Measurements from ENCODE around the gene TRPM3. TPM values are rescaled to one million over a fixed set of nuclear protein-coding genes. Genes with fewer than 3 reads are reported as not detected.

TRPM3 gene
- total and polyA plus RNA-seq, 9 of the 15 experiments (the other 6 are each of a cell fraction or from before 2014, with no cell fraction given) = 0.04 TPM; not detected in 8

DNA sequence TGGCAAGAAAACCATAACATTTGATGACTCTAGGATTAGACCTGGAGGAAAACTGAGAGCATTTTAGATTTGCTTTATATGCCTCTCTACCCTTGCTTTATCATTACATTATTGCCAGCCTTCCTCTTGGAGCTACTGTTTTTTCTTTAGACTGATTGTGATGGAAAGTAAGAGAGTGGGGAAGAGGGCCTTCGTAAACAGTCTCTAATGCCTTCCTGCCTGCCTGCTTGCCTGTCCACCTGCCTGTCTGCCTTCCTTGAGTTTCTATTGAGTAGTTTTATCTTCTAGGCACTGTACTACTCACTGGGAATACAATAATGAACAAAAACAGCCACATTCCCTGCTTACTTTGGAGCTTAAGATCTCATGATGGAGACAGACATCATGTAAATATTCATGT is 189.3 kb downstream of the TRPM3 start:
- FAIRE-seq (no peak), ATAC-seq (no peak), DNase-seq (ENCODE audit: extremely low read depth in 1 of 4, low spot score in 3 of 4) (no peak)
- no peak overlapping the region for H3K4me3 ChIP-seq
- in situ Hi-C loops (cut with MboI) = no loop called here
- no peak overlapping the region for H3K4me2 ChIP-seq (ENCODE audit: insufficient read depth, low read length)
- no peaks in the 10 kb centered on the region for H3K79me2 ChIP-seq (ENCODE audit: control insufficient read depth, insufficient read depth, low read length)
- H3K27me3 ChIP-seq (ENCODE audit: control insufficient read depth in 2 of 2, insufficient read depth in 2 of 2, low read length in 2 of 2) = no peaks in the 10 kb centered on the region
- ChIA-PET CTCF (ENCODE audit: low intra/inter-chr PET ratio) (no interaction called here), POLR2A (no interaction called here)
- no peaks in the 10 kb centered on the region for H4K20me1 ChIP-seq (replicated peaks; ENCODE audit: control insufficient read depth, insufficient read depth, low read length)
- no peaks in the 10 kb centered on the region for H3K36me3 ChIP-seq (ENCODE audit: control insufficient read depth, insufficient read depth, low read length)
- no peaks in the 10 kb centered on the region for H3K9me3 ChIP-seq (replicated peaks; ENCODE audit: control insufficient read depth, insufficient read depth, low read depth, low read length)
- intact Hi-C loops (cut with micrococcal nuclease) = no loop called here
- H3K9me1 ChIP-seq (ENCODE audit: control insufficient read depth, insufficient read depth, low read length) = no peaks in the 10 kb centered on the region
- WGBS (ENCODE audit: insufficient coverage, low coverage, missing lambda C conversion rate) = 0% methylated on average over 1 of the region's 1 CpG
- H2AFZ ChIP-seq (ENCODE audit: low read depth, low read length) = no peak overlapping the region
- H3K4me1 ChIP-seq (replicated peaks in 1 of 2; ENCODE audit: control insufficient read depth in 2 of 2, insufficient read depth in 2 of 2, low read length in 2 of 2) = no peaks in the 10 kb centered on the region
- H3K27ac ChIP-seq (ENCODE audit: extremely low read depth, low read depth, low read length) = no peak overlapping the region
- TF ChIP-seq CEBPB (tag; IDR thresholded peaks at IDR 0.05) (no peak), EZH2 (IDR thresholded peaks at IDR 0.05; ENCODE audit: borderline replicate concordance, low read depth, low read length) (no peak), TAL1 (IDR thresholded peaks at IDR 0.05) (no peak), PTRF (tag; IDR thresholded peaks at IDR 0.05) (no peak), IFI16 (CRISPR knock-in tag; IDR thresholded peaks at IDR 0.05) (no peak), BDP1 (IDR thresholded peaks at IDR 0.05; ENCODE audit: insufficient read depth, insufficient read length) (no peak), ZNF316 (IDR thresholded peaks at IDR 0.05) (no peak), EGR1 (conservative IDR thresholded peaks at IDR 0.05) (no peak)
- TF ChIP-seq, protein P1, sequence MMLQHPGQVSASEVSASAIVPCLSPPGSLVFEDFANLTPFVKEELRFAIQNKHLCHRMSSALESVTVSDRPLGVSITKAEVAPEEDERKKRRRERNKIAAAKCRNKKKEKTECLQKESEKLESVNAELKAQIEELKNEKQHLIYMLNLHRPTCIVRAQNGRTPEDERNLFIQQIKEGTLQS (IDR thresholded peaks at IDR 0.05) = no peak
- TF ChIP-seq, protein P1 (CRISPR knock-in tag; conservative IDR thresholded peaks at IDR 0.05) = no peak
- no TSS peak for BruUV-seq (replicated peaks)
- H3K9ac ChIP-seq (ENCODE audit: insufficient read depth in 1 of 2, low read depth in 2 of 2, low read length in 2 of 2) = no peak overlapping the region

Measured in K562 (cell line).